Measurements from ENCODE around the gene GALNTL6.

GALNTL6 gene

DNA sequence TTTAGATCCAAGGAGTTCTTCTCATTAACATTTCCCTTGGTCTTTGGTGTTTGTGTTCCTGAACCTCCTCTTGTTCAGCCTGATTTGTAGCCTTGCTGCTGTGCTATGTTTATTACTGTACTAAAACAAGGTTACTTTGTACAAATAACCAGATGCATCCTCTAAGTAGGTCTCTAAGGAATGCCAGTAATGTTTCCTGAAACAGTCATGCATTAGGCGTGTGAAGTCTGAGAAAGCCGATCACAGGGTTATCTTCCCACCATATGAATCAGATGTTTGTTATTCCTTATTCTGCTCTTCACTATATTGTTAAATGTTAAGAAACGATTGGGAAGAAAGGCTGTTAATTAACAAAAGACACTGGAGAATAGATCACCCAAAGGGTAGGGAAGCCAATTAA, 66.9 kb downstream of the GALNTL6 start:
- no peak for DNase-seq (ENCODE audit: low spot score)

GRCh38 chr4:171889681-171890080, 76.5 kb downstream of the GALNTL6 start:
- no peak for DNase-seq (ENCODE audit: low spot score)

DNA sequence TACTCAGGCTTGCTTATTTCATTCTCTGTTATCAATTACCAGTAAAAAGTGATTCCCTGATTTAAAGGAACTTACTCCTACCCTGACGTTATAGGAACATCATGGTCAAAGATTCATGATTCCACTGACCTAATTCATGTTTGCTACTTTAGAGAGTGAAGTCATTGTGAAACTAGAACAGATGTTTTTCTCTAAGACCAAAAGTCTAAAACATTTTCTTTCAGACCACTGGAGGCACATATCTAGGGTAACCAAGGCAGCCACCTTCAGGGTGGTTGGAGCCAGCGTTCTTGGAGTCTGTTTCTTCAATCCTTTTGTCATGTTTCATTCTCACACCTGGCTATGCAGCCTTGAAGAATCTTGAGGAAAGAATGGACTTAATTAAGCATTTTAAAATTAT, 77.8 kb downstream of the GALNTL6 start:
- no peak for DNase-seq (ENCODE audit: low spot score)

GRCh38 chr4:171896426-171896825, 83.2 kb downstream of the GALNTL6 start:
- no peak for DNase-seq (ENCODE audit: low spot score)

DNA sequence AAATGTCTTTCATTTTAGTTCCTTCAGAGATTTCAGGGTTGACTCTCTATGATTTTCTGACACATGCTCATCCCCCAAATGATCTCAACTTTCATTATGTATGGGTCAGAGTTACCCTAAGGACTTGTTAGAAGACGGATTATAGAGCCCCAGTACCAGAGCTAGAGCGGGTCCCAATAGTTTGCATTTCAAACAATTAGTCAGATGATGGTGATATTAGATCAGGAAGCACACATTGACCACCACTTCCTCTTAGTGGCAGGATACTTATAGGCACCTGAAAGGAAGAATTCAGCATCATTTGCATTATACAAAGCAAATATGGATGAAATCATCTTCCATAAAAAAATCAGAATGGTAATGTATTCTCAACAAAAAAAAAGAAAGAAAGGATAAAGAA, 106.1 kb downstream of the GALNTL6 start:
- no peak for DNase-seq (ENCODE audit: low spot score)

GRCh38 chr4:171920901-171921300, 107.7 kb downstream of the GALNTL6 start:
- DNase-seq (ENCODE audit: low spot score): no peak

- DNase-seq (ENCODE audit: low spot score): no peak
Observed at GRCh38 chr4:171924746-171925376, 111.7 kb downstream of the GALNTL6 start.

- no peak for DNase-seq (ENCODE audit: low spot score)
Observed at GRCh38 chr4:171928336-171928735, 115.1 kb downstream of the GALNTL6 start.

GRCh38 chr4:171929477-171929876, 116.3 kb downstream of the GALNTL6 start:
- no peak for DNase-seq (ENCODE audit: low spot score)

DNA sequence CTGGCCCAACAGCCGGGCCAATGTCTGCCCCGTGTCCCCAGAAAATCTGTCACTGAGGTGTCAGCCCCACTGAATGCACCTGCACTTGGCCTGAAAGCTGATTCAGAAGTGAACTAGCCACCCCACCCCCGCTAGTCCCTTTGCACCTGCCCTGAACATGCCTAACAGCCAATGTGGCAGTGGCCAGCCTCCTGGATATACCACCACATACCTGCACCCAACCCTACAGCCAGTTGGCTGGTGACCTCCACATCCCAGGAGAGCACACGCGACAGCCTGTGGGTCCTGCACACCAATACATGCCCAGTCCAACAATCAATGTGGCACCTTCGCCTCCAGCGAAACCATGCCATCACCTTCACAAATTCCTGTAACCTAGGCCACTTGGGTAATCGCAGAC, 116.7 kb downstream of the GALNTL6 start:
- no peak for DNase-seq (ENCODE audit: low spot score)

DNA sequence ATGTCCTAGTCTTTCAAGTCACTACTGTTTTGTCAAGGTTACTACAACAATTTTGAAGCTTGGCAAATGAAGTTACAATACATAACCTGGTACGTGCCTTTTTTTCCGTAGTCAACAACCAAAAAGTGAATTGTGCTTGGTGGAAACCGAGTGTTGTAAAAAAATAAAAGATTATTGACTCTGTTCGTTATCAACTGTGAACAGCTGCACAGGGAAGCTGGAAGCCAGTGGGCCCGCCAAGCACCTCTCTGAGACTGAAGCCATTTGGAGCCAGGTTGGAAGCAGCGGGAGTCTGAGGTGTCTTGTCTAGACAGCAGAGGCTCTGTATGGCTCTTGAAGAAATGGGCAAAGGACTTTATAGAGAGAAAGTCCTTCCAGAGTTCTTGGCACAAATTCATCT, 119.0 kb downstream of the GALNTL6 start:
- no peak for DNase-seq (ENCODE audit: low spot score)

DNA sequence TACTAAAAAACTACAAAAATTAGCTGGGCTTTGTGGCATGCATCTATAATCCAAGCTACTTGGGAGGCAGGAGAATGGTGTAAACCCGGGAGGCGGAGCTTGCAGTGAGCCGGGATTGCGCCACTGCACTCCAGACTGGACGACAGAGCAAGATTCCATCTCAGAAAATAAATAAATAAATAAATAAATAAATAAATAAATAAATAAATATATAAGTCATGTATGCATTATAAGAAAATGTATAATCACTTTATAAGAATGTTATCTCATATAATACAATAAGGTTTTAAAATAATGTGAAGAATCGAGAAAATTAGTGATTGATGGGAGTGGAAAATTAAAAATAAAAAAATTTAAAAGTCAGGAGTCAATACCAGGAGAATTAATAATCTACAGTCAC, 127.5 kb downstream of the GALNTL6 start:
- no peak for DNase-seq (ENCODE audit: low spot score)

DNA sequence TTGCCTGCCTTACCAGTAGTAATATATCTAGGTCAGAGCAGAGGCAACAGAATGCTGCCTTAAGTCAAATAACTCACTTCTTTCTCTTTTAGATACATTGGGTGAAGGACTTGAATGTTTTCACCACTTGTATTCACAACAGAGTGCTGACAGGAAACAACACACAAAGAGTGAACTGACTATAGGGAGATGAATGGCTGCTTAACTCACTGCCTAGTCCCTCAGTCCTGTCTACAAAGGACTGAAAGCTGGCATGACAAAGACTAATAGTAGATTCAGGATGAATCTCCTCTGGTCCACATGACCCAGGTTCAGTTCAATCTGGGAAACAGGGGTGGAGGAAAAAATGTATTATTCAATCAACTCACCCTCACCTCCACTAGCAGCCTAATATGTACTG, 134.2 kb downstream of the GALNTL6 start:
- DNase-seq (ENCODE audit: low spot score): no peak

GRCh38 chr4:171948038-171948437, 134.8 kb downstream of the GALNTL6 start:
- DNase-seq (ENCODE audit: low spot score): no peak

GRCh38 chr4:171954650-171955049, 141.4 kb downstream of the GALNTL6 start:
- DNase-seq (ENCODE audit: low spot score): no peak

DNA sequence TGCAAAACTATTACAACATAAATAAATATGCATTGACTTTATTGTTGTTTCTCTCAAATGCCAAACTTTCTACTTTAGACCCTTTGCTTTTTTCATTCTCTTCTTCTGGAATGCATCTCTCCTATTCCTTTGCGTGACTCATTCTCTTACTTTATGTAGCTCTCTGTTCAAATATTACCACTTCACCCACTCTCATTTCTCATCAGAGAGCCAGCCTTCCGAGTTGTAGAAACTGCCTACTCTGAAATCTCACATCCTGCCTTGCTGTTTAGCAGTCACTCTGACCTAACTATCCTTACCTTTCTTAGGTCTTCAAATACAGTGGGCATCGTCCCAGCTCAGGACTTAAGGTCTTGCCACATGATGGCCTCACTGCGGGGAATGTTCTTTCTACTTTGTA, 143.5 kb downstream of the GALNTL6 start:
- DNase-seq (ENCODE audit: low spot score): no peak

DNA sequence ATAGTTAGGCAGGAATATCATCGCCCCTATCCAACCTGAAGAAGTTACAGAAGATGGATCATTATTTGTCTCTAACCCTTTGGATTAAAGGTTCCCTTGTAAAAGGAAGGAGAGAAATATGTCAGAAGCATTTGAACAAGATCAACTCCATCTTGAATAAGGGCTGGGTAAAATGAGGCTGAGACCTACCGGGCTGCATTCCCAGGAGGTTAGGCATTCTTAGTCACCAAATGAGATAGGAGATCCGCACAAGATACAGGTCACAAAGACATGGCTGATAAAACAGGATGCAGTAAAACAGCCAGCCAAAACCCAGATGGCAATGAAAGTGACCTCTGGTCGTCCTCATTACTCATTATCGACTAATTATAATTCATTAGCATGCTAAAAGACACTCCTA, 148.9 kb downstream of the GALNTL6 start:
- DNase-seq (ENCODE audit: low spot score): no peak

- DNase-seq (ENCODE audit: low spot score): no peak
Observed at GRCh38 chr4:171966356-171966755, 153.2 kb downstream of the GALNTL6 start.

DNA sequence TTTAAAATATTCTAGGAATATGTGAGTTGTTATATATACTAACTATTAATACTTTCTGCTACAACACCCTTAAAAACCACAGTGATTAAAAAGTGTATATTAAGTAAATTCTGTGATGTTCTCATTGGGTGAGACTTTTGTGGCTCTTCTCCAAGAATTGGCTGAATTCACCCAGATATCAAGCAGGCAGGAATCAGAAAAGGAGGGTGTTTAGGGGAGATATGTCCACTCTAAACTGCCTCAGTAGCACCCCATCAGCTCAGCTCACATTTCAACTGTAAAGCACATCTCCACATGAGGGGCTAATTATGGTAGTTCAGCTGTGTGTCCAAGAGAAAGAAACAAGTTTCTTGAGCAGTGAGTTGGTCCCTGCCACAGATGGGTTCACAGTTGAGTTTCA, 165.0 kb downstream of the GALNTL6 start:
- no peak for DNase-seq (ENCODE audit: low spot score)

DNA sequence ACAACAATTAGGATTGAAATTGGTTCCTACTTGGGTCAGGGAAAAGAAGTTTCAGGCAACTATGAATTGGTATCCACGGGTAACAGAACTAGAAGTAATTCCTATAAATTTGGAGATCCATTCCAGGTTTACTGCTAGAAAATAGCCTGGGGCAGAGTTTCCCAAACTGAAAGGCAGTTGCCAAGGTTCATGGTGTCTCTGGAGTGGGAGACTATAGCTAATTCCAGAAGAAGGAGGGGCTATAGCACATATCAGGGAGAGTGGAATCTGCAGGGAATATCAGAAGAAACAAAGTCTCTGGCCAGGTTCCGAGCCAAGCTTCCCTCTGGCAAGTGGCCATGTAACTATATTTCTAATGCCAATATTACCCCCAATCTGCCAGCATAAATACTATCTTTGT, 166.3 kb downstream of the GALNTL6 start:
- DNase-seq (ENCODE audit: low spot score): no peak

DNA sequence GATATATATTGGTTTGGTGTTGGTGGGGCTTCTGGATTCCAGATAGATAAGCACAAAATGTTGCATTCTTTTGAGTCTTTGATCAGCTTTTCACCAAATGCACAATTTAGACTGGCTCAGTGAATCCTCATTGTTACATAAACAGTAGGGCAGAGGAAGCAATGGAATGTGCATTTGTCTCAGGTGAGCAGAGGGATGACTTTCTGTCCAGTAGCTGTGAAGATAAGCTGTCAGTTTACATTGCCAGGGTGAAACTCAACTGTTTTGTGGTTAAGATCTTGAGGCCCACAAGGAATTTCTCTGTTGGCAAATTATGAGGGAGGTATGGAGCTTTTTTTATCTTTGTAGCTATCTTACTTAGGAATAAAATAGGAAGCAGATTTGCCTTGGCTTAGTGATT, 168.0 kb downstream of the GALNTL6 start:
- no peak for DNase-seq (ENCODE audit: low spot score)

- DNase-seq (ENCODE audit: low spot score): no peak
Observed at GRCh38 chr4:171983935-171984805, 171.0 kb downstream of the GALNTL6 start.

- no peak for DNase-seq (ENCODE audit: low spot score)
Observed at GRCh38 chr4:171985129-171985528, 171.9 kb downstream of the GALNTL6 start.

- DNase-seq (ENCODE audit: low spot score): peak; percentile 7
Observed at GRCh38 chr4:171993247-171993646, 180.0 kb downstream of the GALNTL6 start.

Data from iPS-NIHi11 (cell line).